NCI-H2227 (cell line): ENCODE results near the gene TMEM88.

Source experiments
- DNase-seq: peaks from one replicate; lab custom pipeline; 2025; ENCODE audit not compliant: unreplicated experiment; lab: John Stamatoyannopoulos, UW

TMEM88 gene

GRCh38 chr17:7884581-7885366 lies 29.9 kb downstream of the TMEM88 start:
- DNase-seq = no peak

GRCh38 chr17:7885367-7886226 lies 30.7 kb downstream of the TMEM88 start:
- peak; percentile 55 for DNase-seq

- peak; percentile 53 for DNase-seq
These were observed 31.6 kb downstream of the TMEM88 start for GRCh38 chr17:7886227-7887037.

GRCh38 chr17:7887038-7887481 lies 32.2 kb downstream of the TMEM88 start:
- DNase-seq = no peak

- peak; percentile 92 for DNase-seq
These were observed 32.8 kb downstream of the TMEM88 start for GRCh38 chr17:7887482-7888183.

- peak; percentile 27 for DNase-seq
These were observed 33.5 kb downstream of the TMEM88 start, which contains the start of gene CHD3 for GRCh38 chr17:7888184-7888920. Gene CHD3, plus strand, starts transcription at chr17:7888789. Its CDS starts 212 bp downstream, at chr17:7889001.

- peak; percentile 92 for DNase-seq
These were observed 34.5 kb downstream of the TMEM88 start for GRCh38 chr17:7889166-7889955.

- DNase-seq = no peak
These were observed 38.5 kb downstream of the TMEM88 start for GRCh38 chr17:7893187-7893880.

- DNase-seq = no peak
These were observed 39.4 kb downstream of the TMEM88 start for GRCh38 chr17:7894226-7894625.

- DNase-seq = no peak
These were observed 40.0 kb downstream of the TMEM88 start for GRCh38 chr17:7894866-7895265.

- DNase-seq = no peak
These were observed 42.2 kb downstream of the TMEM88 start for GRCh38 chr17:7897090-7897489.

- peak; percentile 56 for DNase-seq
These were observed 42.9 kb downstream of the TMEM88 start for GRCh38 chr17:7897773-7898172.

GRCh38 chr17:7903154-7904103 lies 48.6 kb downstream of the TMEM88 start:
- peak; percentile 49 for DNase-seq
